Activated T-helper 2 cell treated with anti-CD3 and anti-CD28 coated beads, Interferon-gamma antibody, Interleukin-2, Interleukin-4, amounts not matched to agents 10 μg/mL and 5 μg/mL and 100 μg/mL, durations not matched to agents 14 hours and 24 hours and 36 hours (primary cell): Measurements from ENCODE around the gene KCMF1. TPM values are rescaled to one million over a fixed set of nuclear protein-coding genes. Genes with fewer than 3 reads are reported as not detected.

ENCODE experiments used
- DNase-seq: peaks from one replicate; pipeline ENCODE4 v3.0.0; 2021; ENCODE audit warnings: low spot score
- H3K27ac Mint-ChIP-seq: one replicate; pipeline ENCODE4 v1.8.0; 2021; ENCODE audit warnings: mixed read lengths
- H3K27me3 Mint-ChIP-seq: one replicate; pipeline ENCODE4 v1.8.0; 2021; ENCODE audit warnings: low read depth, mixed read lengths
- H3K36me3 Mint-ChIP-seq: one replicate; pipeline ENCODE4 v1.8.0; 2021; ENCODE audit warnings: low read depth, mixed read lengths
- H3K4me1 Mint-ChIP-seq: one replicate; pipeline ENCODE4 v1.8.0; 2021; ENCODE audit warnings: low read depth, mixed read lengths
- H3K4me3 Mint-ChIP-seq: one replicate; pipeline ENCODE4 v1.8.0; 2021; ENCODE audit warnings: low read depth, mild to moderate bottlenecking, moderate library complexity, mixed read lengths
- H3K9me3 Mint-ChIP-seq: one replicate; pipeline ENCODE4 v1.8.0; 2021; ENCODE audit warnings: mixed read lengths
- intact Hi-C: fragments of 100-400 bp; cut with micrococcal nuclease; formaldehyde crosslinking; loops from one replicate; pipeline ENCODE4 v1.15.1; 2023
- total RNA-seq: library from RNA; stranded (reverse); gene quantifications from 2 replicates; pipeline ENCODE4 v1.2.3, GENCODE V29; 2022

Gene KCMF1
- total RNA-seq, 1 donor from 2014 or later: 82.6 TPM

DNA sequence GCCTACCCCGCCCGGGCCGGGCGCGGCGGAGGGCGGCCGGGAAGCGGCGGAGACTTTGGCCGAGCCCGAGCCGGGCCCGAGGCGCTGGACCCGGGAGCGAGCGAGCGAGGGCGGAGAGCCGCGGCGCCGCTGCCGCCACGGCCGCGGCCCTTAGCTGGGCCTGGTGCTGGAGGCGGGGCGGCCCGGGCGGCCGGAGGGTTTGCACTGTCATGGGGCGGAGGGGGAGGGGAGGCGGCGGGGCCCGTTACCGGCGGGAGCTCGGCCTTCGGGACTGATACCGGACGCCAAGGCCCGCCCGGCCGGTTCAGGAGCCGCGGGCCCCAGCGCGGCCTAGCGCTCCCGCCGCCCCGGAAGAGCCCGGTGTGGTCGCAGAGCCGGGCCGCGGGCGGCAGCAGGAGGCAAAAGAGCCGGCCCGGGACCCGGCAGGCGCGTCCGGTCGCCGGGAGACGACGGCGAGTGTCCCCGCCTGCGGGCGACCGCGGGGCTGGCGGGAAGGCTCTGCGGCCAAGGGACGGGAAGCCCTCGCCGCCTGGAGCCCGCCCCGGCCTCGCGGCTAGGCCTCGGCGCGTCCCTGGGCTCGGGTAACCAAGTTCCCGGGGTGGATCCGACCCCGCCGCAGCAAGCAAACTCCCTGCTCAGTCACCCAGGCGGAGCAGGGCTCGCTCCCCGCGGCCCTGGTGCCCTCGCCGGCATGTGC lies 697 bp downstream of the KCMF1 start:
- DNase-seq: peak; percentile 65
- peak overlapping the region; percentile 86 for H3K27ac Mint-ChIP-seq
- peaks cover 42% of the 10 kb centered on the region for H3K4me1 Mint-ChIP-seq
- peaks cover 41% of the 10 kb centered on the region for H3K36me3 Mint-ChIP-seq
- no peaks in the 10 kb centered on the region for H3K27me3 Mint-ChIP-seq
- H3K4me3 Mint-ChIP-seq: peak overlapping the region; percentile 90
- intact Hi-C loops: loop anchor here (1.0 to 2.0 kb wide), 4 partner anchors 31 to 65 kb away; no protein-coding TSS in a partner anchor
- no peaks in the 10 kb centered on the region for H3K9me3 Mint-ChIP-seq

DNA sequence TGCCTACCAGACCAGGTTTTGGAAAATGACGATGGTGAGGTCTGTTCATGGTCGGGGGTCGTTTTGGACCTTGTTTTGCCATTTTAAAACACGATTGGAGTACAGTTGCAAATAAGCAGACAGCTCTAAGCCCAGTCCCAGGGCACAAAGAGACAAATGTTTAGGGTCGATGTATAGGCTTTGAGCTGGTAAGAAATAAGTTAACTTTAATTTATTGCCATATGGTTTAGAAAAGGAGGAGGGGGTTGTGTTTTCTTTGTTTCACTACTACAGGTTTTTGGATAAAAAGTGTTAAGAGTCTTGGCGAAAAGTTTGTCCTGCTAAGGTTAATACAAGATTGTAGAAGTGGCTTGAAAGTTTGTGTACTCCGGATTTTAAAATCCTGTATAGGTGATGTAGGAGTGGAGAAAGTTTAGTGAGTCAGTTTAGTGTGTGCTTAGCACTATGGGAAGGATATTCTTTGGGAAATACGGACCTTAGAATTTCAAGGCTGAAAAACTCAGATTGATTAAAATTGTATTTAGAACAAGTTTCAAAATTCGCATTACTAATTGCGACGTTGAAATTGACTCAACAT lies 1.3 kb downstream of the KCMF1 start:
- H3K36me3 Mint-ChIP-seq: peaks cover 43% of the 10 kb centered on the region
- intact Hi-C loops: loop anchor here (1.0 kb wide), 1 partner anchor 33 kb away; no protein-coding TSS in a partner anchor
- H3K27me3 Mint-ChIP-seq: no peaks in the 10 kb centered on the region
- peak overlapping the region; percentile 90 for H3K4me3 Mint-ChIP-seq
- H3K4me1 Mint-ChIP-seq: peaks cover 45% of the 10 kb centered on the region
- H3K9me3 Mint-ChIP-seq: no peaks in the 10 kb centered on the region
- no peak for DNase-seq
- H3K27ac Mint-ChIP-seq: peak overlapping the region; percentile 86

DNA sequence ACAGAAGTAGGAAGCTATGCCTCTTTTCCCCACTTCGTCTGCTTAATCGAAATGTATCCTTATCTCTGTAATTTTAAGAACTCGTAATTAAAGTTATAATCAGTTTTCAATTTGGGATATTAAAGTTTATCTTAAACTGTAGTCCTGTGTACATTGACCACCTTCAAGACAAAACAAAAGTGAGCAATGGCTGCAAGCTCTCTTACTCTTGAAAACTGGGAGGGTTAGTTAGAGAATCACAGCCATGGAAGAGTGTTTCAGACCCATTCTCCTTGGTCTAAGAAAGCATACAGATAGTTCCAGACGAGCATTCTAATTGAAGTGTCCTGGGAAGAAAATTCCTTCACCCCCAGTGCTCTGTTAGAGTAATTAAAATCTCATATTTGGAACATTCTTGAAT lies 2.0 kb downstream of the KCMF1 start:
- Mint-ChIP-seq H3K9me3 (no peaks in the 10 kb centered on the region), H3K4me3 (peak overlapping the region; percentile 90), H3K4me1 (peaks cover 45% of the 10 kb centered on the region), H3K27ac (peak overlapping the region; percentile 65), H3K27me3 (no peaks in the 10 kb centered on the region), H3K36me3 (peaks cover 44% of the 10 kb centered on the region)
- no peak for DNase-seq
- intact Hi-C loops: loop anchor here (1.0 kb wide), 1 partner anchor 34 kb away; no protein-coding TSS in a partner anchor

DNA sequence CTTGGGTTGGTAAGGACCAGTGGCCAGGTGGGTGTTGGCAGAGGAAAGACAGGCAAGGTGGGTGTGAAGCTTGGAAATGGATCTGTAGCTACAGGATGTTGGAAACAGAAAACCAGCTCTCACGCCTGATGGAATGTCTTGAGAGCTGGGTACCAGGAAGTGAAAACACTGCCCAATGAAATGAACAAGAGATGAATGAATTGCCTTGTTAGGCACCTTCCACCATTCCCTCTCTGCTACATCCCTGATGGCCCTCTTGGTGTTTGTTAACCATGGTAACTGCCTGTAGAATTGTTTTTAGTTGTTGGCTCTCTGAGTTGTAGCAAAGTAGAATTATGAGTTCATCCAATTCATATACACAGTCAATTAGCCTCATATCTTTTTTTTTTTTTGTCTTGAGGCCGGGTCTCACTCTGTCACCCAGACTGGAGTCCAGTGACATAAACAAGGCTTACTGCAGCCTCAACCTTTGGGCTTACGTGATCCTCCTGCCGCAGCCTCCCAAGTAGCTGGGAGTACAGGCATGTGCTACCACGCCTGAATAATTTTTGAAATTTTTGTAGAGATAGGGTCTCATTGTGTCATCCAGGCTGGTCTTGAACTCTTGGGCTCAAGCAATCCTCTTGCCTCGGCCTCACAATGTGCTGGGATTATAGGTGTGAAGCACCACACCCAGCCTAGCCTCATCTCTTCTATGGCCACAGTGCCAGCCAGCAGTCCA lies 9.5 kb downstream of the KCMF1 start:
- intact Hi-C loops: no loop called here
- H3K4me3 Mint-ChIP-seq: no peak overlapping the region
- no peak for DNase-seq
- H3K27me3 Mint-ChIP-seq: no peaks in the 10 kb centered on the region
- H3K27ac Mint-ChIP-seq: peak overlapping the region; percentile 1
- peaks cover 39% of the 10 kb centered on the region for H3K4me1 Mint-ChIP-seq
- H3K36me3 Mint-ChIP-seq: peaks cover 31% of the 10 kb centered on the region
- H3K9me3 Mint-ChIP-seq: no peaks in the 10 kb centered on the region

DNA sequence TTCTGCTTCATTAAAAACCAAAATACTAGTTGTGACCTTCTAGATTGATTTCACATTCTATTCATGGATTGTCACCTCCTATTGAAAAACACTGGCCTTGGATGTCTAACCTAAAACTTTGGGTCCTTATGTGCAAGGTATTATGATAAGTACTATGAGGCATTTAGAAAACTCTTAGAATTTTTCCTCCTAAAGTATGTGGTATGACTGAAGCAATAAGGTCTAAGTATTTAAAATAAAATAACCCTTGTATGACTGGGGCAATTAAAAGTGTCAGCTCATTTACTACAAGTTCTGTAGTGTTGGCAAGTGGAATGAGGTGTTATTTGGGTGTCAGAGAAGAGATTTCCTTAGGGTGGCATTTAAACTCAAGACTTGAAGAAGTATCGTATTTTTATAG lies 15.1 kb downstream of the KCMF1 start:
- Mint-ChIP-seq H3K4me3 (no peak overlapping the region), H3K27me3 (no peaks in the 10 kb centered on the region), H3K27ac (peak overlapping the region; percentile 24), H3K4me1 (peaks cover 28% of the 10 kb centered on the region), H3K9me3 (no peaks in the 10 kb centered on the region), H3K36me3 (peaks cover 24% of the 10 kb centered on the region)
- intact Hi-C loops: no loop called here
- DNase-seq: no peak

DNA sequence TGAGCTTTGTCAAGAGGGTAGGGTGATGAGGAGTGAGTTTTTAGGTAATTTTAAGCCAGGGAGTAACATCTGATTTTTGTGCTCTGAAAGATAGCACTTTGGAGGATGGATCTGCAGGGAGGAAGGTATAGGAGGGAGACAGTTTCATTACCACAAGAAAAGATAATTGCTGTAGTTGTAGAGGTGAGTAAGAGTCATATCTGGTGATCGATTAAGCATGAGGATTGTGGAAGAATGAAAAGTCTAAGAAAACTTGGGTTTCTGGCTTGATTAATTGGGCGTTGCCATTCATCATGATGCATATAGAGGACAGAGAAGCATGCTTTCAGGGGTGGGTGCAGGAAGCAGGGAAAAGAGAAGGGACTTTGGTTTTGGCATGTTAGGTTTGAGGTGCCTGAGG lies 18.5 kb downstream of the KCMF1 start:
- Mint-ChIP-seq H3K9me3 (no peaks in the 10 kb centered on the region), H3K4me1 (peaks cover 21% of the 10 kb centered on the region), H3K4me3 (no peak overlapping the region), H3K27me3 (no peaks in the 10 kb centered on the region), H3K36me3 (peaks cover 22% of the 10 kb centered on the region), H3K27ac (no peak overlapping the region)
- no peak for DNase-seq
- intact Hi-C loops: no loop called here

DNA sequence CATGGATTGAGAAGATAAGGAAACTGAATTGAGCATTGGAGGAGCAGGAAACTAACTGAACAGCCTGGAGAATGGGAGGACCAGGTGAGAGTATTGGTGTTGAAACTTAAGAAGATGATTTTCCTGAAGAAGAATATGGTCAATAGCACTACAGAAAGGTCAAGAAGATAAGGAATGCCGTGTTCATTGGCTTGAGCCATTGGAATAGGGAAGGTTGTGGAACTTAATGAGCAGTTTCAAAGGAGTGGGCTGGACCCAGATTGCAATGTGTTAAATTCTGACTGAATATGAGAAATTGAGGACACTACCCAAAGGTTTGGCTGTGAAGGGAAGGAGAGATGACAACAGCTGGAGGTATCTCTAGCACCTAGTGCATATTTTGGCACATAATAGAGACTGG lies 19.0 kb downstream of the KCMF1 start:
- peaks cover 19% of the 10 kb centered on the region for H3K4me1 Mint-ChIP-seq
- no peaks in the 10 kb centered on the region for H3K9me3 Mint-ChIP-seq
- H3K27ac Mint-ChIP-seq: no peak overlapping the region
- no peaks in the 10 kb centered on the region for H3K27me3 Mint-ChIP-seq
- no peak overlapping the region for H3K4me3 Mint-ChIP-seq
- no peak for DNase-seq
- intact Hi-C loops: no loop called here
- peaks cover 21% of the 10 kb centered on the region for H3K36me3 Mint-ChIP-seq

DNA sequence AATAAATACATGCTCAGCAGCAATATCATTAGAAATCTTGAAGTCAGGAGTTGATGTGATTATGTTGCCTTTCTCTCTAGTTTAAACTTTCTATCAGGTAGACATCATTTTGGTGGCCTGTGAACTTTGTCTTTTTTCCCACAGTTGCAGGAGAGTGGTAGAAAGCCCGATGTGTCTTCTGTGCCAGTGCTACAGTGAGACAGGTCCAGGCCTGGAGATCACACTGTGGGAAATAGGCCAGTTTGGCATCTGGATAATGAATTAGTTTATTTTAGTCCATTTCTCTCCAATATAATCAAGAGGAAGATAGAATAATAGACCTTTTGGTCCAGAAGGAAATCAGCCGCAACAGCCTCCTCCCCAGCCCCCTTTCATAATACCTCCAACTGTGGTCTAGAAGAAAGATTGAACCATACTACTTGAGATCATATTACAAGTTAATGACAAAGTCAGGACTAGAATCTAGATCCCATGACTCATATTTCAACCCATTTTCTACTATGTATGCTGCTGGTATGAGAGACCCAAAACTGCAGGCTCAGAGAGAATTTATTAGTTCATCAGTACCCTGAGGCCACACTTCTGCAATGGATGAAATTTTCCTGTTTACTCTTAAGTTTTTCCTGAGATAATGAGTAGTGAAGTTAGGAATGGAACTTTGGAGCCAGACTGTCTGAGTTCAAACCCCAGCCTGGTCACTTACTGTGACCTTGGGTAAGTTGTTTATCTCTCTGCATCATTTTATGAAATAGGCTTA lies 20.6 kb downstream of the KCMF1 start:
- DNase-seq: no peak
- peaks cover 22% of the 10 kb centered on the region for H3K4me1 Mint-ChIP-seq
- H3K36me3 Mint-ChIP-seq: peaks cover 19% of the 10 kb centered on the region
- no peaks in the 10 kb centered on the region for H3K9me3 Mint-ChIP-seq
- no peaks in the 10 kb centered on the region for H3K27me3 Mint-ChIP-seq
- H3K4me3 Mint-ChIP-seq: no peak overlapping the region
- intact Hi-C loops: no loop called here
- H3K27ac Mint-ChIP-seq: no peak overlapping the region

DNA sequence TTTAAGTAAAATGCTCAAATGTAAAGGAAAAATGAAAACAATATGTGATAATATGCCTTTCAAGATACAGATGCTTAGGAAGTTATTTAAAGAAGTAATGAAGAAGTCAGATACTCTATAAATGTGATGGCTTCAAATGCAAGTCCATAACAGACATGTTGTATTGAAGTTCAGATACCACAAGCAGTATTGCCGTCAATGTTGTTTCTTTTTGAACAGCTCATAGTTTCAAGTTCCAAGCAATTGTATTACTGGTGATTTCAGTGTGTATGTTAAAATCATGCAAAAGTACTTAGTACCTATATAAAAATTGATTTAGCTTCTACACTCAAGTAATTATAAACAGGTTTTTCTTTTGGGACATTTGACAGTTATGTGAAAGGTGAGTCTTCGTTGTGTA lies 24.9 kb downstream of the KCMF1 start:
- H3K9me3 Mint-ChIP-seq: no peaks in the 10 kb centered on the region
- H3K27me3 Mint-ChIP-seq: no peaks in the 10 kb centered on the region
- no peak overlapping the region for H3K4me3 Mint-ChIP-seq
- peaks cover 17% of the 10 kb centered on the region for H3K36me3 Mint-ChIP-seq
- peak overlapping the region; percentile 50 for H3K27ac Mint-ChIP-seq
- no peak for DNase-seq
- intact Hi-C loops: no loop called here
- peaks cover 32% of the 10 kb centered on the region for H3K4me1 Mint-ChIP-seq

DNA sequence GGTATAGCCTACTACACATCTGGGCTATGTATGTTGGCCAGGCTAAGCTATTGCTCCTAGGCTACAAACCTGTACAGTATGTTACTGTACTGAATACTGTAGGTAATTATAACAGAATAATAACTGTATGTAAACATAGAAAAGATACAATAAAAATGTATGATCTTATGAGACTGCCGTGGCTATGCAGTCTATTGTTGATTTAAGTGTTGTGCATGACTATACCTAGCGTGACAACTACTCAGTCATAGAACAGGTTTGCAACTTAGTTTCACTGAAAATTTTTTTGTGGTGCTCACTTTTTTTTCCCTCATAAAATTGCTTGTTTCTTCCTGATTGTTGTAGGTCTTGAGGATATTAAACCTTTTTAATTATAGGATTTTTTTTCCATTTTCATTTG lies 25.9 kb downstream of the KCMF1 start:
- H3K27ac Mint-ChIP-seq: no peak overlapping the region
- H3K4me1 Mint-ChIP-seq: peaks cover 36% of the 10 kb centered on the region

DNA sequence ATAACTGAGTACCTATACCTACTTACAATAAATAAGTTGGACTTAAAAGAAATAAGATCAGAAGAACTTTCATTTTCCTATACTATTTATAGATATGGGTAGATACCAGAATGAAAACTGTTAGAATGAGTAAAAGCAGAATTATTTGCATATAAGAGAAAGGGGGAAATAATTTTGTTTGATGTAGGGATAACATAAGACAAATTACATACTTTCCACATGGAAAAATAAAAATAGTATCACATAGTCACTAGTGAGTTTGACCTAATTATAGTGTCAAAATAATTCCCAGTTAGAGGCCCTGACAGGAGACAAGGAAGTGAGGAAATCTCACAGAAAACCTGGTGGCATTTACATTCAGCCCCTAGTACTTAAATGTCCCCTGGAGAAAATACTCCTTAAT lies 28.6 kb downstream of the KCMF1 start:
- Mint-ChIP-seq H3K4me1 (peaks cover 45% of the 10 kb centered on the region), H3K36me3 (peaks cover 19% of the 10 kb centered on the region), H3K27me3 (no peaks in the 10 kb centered on the region), H3K9me3 (peaks cover 2% of the 10 kb centered on the region), H3K4me3 (peak overlapping the region; percentile 39), H3K27ac (peak overlapping the region; percentile 92)
- DNase-seq: no peak
- intact Hi-C loops: no loop called here

More for the DNA sequence above, 25.9 kb downstream of the KCMF1 start:
- no peaks in the 10 kb centered on the region for H3K27me3 Mint-ChIP-seq
- no peaks in the 10 kb centered on the region for H3K9me3 Mint-ChIP-seq
- intact Hi-C loops: no loop called here
- DNase-seq: no peak
- no peak overlapping the region for H3K4me3 Mint-ChIP-seq
- peaks cover 17% of the 10 kb centered on the region for H3K36me3 Mint-ChIP-seq

DNA sequence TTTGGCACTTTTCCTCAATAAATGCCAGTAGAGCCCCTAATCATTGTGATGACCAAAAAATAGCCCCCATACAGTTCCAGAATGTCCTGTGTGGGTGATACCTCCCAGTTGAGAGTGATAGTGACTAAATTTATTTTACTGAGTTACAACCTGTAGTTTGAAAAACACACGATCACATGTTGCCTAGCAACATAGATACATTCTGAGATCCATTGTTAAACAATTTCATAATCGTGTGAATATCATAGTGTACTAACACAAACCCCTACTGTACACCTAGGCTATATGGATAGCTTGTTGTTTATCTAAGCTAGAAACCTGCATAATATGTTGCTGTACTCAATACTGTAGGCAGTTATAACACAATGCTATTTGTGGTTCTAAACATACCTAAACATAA lies 30.6 kb downstream of the KCMF1 start:
- no peaks in the 10 kb centered on the region for H3K27me3 Mint-ChIP-seq
- intact Hi-C loops: no loop called here
- peak overlapping the region; percentile 58 for H3K27ac Mint-ChIP-seq
- peaks cover 23% of the 10 kb centered on the region for H3K36me3 Mint-ChIP-seq
- DNase-seq: no peak
- H3K9me3 Mint-ChIP-seq: peaks cover 2% of the 10 kb centered on the region
- H3K4me3 Mint-ChIP-seq: no peak overlapping the region
- H3K4me1 Mint-ChIP-seq: peaks cover 39% of the 10 kb centered on the region
